ENCODE data around the gene VSTM2L. TPM values are rescaled to one million over a fixed set of nuclear protein-coding genes. Genes with fewer than 3 reads are reported as not detected.
A peak's percentile ranks its signal among the peaks of the same experiment; 100 is the strongest.

The VSTM2L gene
- total RNA-seq, 2 donors from 2014 or later: 31.3 to 69.5 TPM

- DNase-seq (ENCODE audit: low spot score): no peak
- Histone ChIP-seq H3K27ac (no peak overlapping the region), H3K4me3 (no peak overlapping the region), H3K9me3 (no peaks in the 10 kb centered on the region), H3K36me3 (no peaks in the 10 kb centered on the region), H3K4me1 (replicated peaks) (peaks cover 2% of the 10 kb centered on the region), H3K27me3 (replicated peaks; ENCODE audit: insufficient read depth) (no peaks in the 10 kb centered on the region)
- TF ChIP-seq POLR2AphosphoS5 (IDR thresholded peaks at IDR 0.05) (no peak), POLR2A (IDR thresholded peaks at IDR 0.05) (no peak), CTCF (IDR thresholded peaks at IDR 0.05) (no peak)
- WGBS: 98% methylated on average over 8 of the region's 8 CpGs
- intact Hi-C loops (cut with DNase I): no loop called here
These were observed 78.6 kb downstream of the VSTM2L start for GRCh38 chr20:37981568-37981967.

- H3K4me1 ChIP-seq (replicated peaks): peaks cover 5% of the 10 kb centered on the region
- 88% methylated on average over 13 of the region's 13 CpGs for WGBS
- no peaks in the 10 kb centered on the region for H3K9me3 ChIP-seq
- TF ChIP-seq POLR2A (IDR thresholded peaks at IDR 0.05) (no peak), CTCF (IDR thresholded peaks at IDR 0.05) (no peak), POLR2AphosphoS5 (IDR thresholded peaks at IDR 0.05) (no peak)
- H3K27ac ChIP-seq: no peak overlapping the region
- intact Hi-C loops (cut with DNase I): no loop called here
- no peaks in the 10 kb centered on the region for H3K27me3 ChIP-seq (replicated peaks; ENCODE audit: insufficient read depth)
- no peak for DNase-seq (ENCODE audit: low spot score)
- no peaks in the 10 kb centered on the region for H3K36me3 ChIP-seq
- no peak overlapping the region for H3K4me3 ChIP-seq
These were observed 80.4 kb downstream of the VSTM2L start for GRCh38 chr20:37983286-37983685.

GRCh38 chr20:37984018-37984785, 81.3 kb downstream of the VSTM2L start:
- no peaks in the 10 kb centered on the region for H3K9me3 ChIP-seq
- peaks cover 5% of the 10 kb centered on the region for H3K4me1 ChIP-seq (replicated peaks)
- H3K4me3 ChIP-seq: no peak overlapping the region
- no peaks in the 10 kb centered on the region for H3K27me3 ChIP-seq (replicated peaks; ENCODE audit: insufficient read depth)
- no peak for DNase-seq (ENCODE audit: low spot score)
- H3K27ac ChIP-seq: no peak overlapping the region
- WGBS: 80% methylated on average over 12 of the region's 14 CpGs
- intact Hi-C loops (cut with DNase I): no loop called here
- no peaks in the 10 kb centered on the region for H3K36me3 ChIP-seq
- TF ChIP-seq POLR2A (IDR thresholded peaks at IDR 0.05) (no peak), CTCF (IDR thresholded peaks at IDR 0.05) (no peak), POLR2AphosphoS5 (IDR thresholded peaks at IDR 0.05) (no peak)

GRCh38 chr20:37986044-37986858, 83.3 kb downstream of the VSTM2L start:
- no peak for TF ChIP-seq POLR2AphosphoS5 (IDR thresholded peaks at IDR 0.05)
- TF ChIP-seq POLR2A (IDR thresholded peaks at IDR 0.05): no peak
- no peak for TF ChIP-seq CTCF (IDR thresholded peaks at IDR 0.05)
- DNase-seq (ENCODE audit: low spot score): no peak
- Histone ChIP-seq H3K4me3 (no peak overlapping the region), H3K9me3 (no peaks in the 10 kb centered on the region), H3K27ac (peak overlapping the region in 1 of 2 donors; percentile 11), H3K36me3 (no peaks in the 10 kb centered on the region), H3K27me3 (replicated peaks; ENCODE audit: insufficient read depth) (no peaks in the 10 kb centered on the region), H3K4me1 (replicated peaks) (peaks cover 15% of the 10 kb centered on the region)
- 77% methylated on average over 9 of the region's 9 CpGs for WGBS
- intact Hi-C loops (cut with DNase I): no loop called here
